GM18909 (cell line): Measurements from ENCODE around the gene CAPZB.

Experiments
- ATAC-seq: cut with Tn5 transposase; IDR thresholded peaks from one replicate; pipeline ENCODE4 v1.9.1; 2021; ENCODE audit warnings: mild to moderate bottlenecking; ENCODE audit not compliant: unreplicated experiment, poor library complexity

CAPZB gene

GRCh38 chr1:19372602-19373001 is 112.7 kb downstream of the CAPZB start:
- no peak for ATAC-seq

- no peak for ATAC-seq
Observed at GRCh38 chr1:19372136-19372514, 113.2 kb downstream of the CAPZB start.

- no peak for ATAC-seq
Observed at GRCh38 chr1:19371226-19372135, 113.9 kb downstream of the CAPZB start.

GRCh38 chr1:19370453-19371170 is 114.7 kb downstream of the CAPZB start:
- no peak for ATAC-seq

- ATAC-seq = no peak
Observed at GRCh38 chr1:19369396-19370090, 115.8 kb downstream of the CAPZB start.

- ATAC-seq = no peak
Observed at GRCh38 chr1:19368964-19369363, 116.4 kb downstream of the CAPZB start.

- no peak for ATAC-seq
Observed at GRCh38 chr1:19368050-19368449, 117.3 kb downstream of the CAPZB start.

GRCh38 chr1:19367584-19368041 is 117.7 kb downstream of the CAPZB start:
- no peak for ATAC-seq

GRCh38 chr1:19366599-19367536 is 118.5 kb downstream of the CAPZB start:
- ATAC-seq = no peak

- ATAC-seq = no peak
Observed at GRCh38 chr1:19365721-19366120, 119.6 kb downstream of the CAPZB start.

GRCh38 chr1:19363536-19364152 is 121.7 kb downstream of the CAPZB start:
- ATAC-seq = no peak

- no peak for ATAC-seq
Observed at GRCh38 chr1:19361611-19362147, 123.7 kb downstream of the CAPZB start.

- no peak for ATAC-seq
Observed at GRCh38 chr1:19360843-19361610, 124.3 kb downstream of the CAPZB start.

- ATAC-seq = no peak
Observed at GRCh38 chr1:19360432-19360831, 124.9 kb downstream of the CAPZB start.

GRCh38 chr1:19360016-19360415 is 125.3 kb downstream of the CAPZB start:
- no peak for ATAC-seq

- no peak for ATAC-seq
Observed at GRCh38 chr1:19359357-19359756, 126.0 kb downstream of the CAPZB start.

- no peak for ATAC-seq
Observed at GRCh38 chr1:19358710-19359109, 126.6 kb downstream of the CAPZB start.

GRCh38 chr1:19357299-19357986 is 127.9 kb downstream of the CAPZB start:
- no peak for ATAC-seq
